HEK293 (cell line): ENCODE measurements around the gene WDR4.
"Not testable (repeated sequence)": the region's sequence is repeated elsewhere in the genome, so short reads cannot be mapped to it uniquely, and the experiment has no call there.

Experiments
- CTCF ChIA-PET: fragments of 350-600 bp; formaldehyde crosslinking; extraction: SDS; loops from one replicate; lab custom pipeline; 2021; ENCODE audit warnings: antibody characterized with exemption; lab: Yijun Ruan, JAX
- POLR2A ChIA-PET: fragments of 300-600 bp; formaldehyde crosslinking; extraction: SDS; loops from one replicate; lab custom pipeline; 2020; ENCODE audit warnings: antibody characterized with exemption, inconsistent platforms; lab: Yijun Ruan, JAX
- H3K27ac ChIP-seq: fragments of 200-500 bp; sonication (Bioruptor generic); 2 replicates; pipeline ENCODE4 v1.5.1; 2014; ENCODE audit warnings: low read depth, low read length, control low read depth, inconsistent platforms; ENCODE audit errors: extremely low read depth
- H3K36me3 ChIP-seq, 2 experiments: fragments of 200-500 bp in 1 of 2; sonication (Bioruptor generic) in 1 of 2; 1 replicate in 1 of 2; 2 replicates in 1 of 2; pipeline ENCODE4 v1.5.1; 2014 to 2017; ENCODE audit warnings: inconsistent platforms in 2 of 2, low read length in 2 of 2; ENCODE audit not compliant: control insufficient read depth in 2 of 2, insufficient read depth in 1 of 2
- H3K4me1 ChIP-seq: fragments of 200-500 bp; sonication (Bioruptor generic); 2 replicates; pipeline ENCODE4 v1.5.1; 2014; ENCODE audit warnings: mild to moderate bottlenecking, low read length, inconsistent platforms; ENCODE audit not compliant: control insufficient read depth, insufficient read depth
- H3K4me3 ChIP-seq: 2 replicates; pipeline ENCODE4 v1.5.1; 2011; ENCODE audit warnings: low read depth, mild to moderate bottlenecking, control low read depth, low read length, moderate library complexity
- H3K9me3 ChIP-seq: fragments of 200-500 bp; sonication (Bioruptor generic); 2 replicates; pipeline ENCODE4 v1.5.1; 2014; ENCODE audit warnings: low read depth, low read length, inconsistent platforms; ENCODE audit not compliant: control insufficient read depth, insufficient read depth
- FEZF1 ChIP-seq: fragments of 450-650 bp; formaldehyde crosslinking; IDR thresholded peaks from 2 replicates; pipeline ENCODE4 v1.5.1; 2016; ENCODE audit warnings: missing biosample characterization, missing genetic modification characterization
- GLI2 ChIP-seq: fragments of 450-650 bp; formaldehyde crosslinking; IDR thresholded peaks from 2 replicates; pipeline ENCODE4; 2017; ENCODE audit warnings: missing biosample characterization, missing genetic modification characterization, low read depth, borderline replicate concordance
- SCRT2 ChIP-seq: fragments of 450-650 bp; formaldehyde crosslinking; IDR thresholded peaks from 2 replicates; pipeline ENCODE4 v1.5.1; 2016; ENCODE audit warnings: missing biosample characterization, missing genetic modification characterization
- ZNF146 ChIP-seq: fragments of 450-650 bp; formaldehyde crosslinking; IDR thresholded peaks from 2 replicates; pipeline ENCODE4 v1.5.1; 2016; ENCODE audit warnings: missing biosample characterization, missing genetic modification characterization
- ZNF221 ChIP-seq: fragments of 450-650 bp; formaldehyde crosslinking; IDR thresholded peaks from 2 replicates; pipeline ENCODE4 v1.5.1; 2017; ENCODE audit warnings: missing biosample characterization, missing genetic modification characterization, borderline replicate concordance
- ZNF510 ChIP-seq: fragments of 450-650 bp; formaldehyde crosslinking; IDR thresholded peaks from 2 replicates; pipeline ENCODE4 v1.5.1; 2018; ENCODE audit warnings: mild to moderate bottlenecking, missing genetic modification characterization, missing biosample characterization; ENCODE audit not compliant: insufficient replicate concordance
- ZSCAN30 ChIP-seq: fragments of 450-650 bp; IDR thresholded peaks from 2 replicates; pipeline ENCODE4 v1.5.1; 2018; ENCODE audit warnings: missing biosample characterization, mild to moderate bottlenecking, missing genetic modification characterization, moderate library complexity
- TF ChIP-seq, protein P1 (sequence below): fragments of 450-650 bp; formaldehyde crosslinking; IDR thresholded peaks from 2 replicates; pipeline ENCODE4 v1.5.1; 2016; ENCODE audit warnings: missing biosample characterization, missing genetic modification characterization, borderline replicate concordance
- TF ChIP-seq, protein P2 (sequence below): fragments of 450-650 bp; formaldehyde crosslinking; IDR thresholded peaks from 2 replicates; pipeline ENCODE4 v1.5.1; 2017; ENCODE audit warnings: missing biosample characterization, mild to moderate bottlenecking, missing genetic modification characterization, moderate library complexity
- TF ChIP-seq, protein P3 (sequence below): fragments of 450-650 bp; formaldehyde crosslinking; IDR thresholded peaks from 2 replicates; pipeline ENCODE4 v1.5.1; 2016; ENCODE audit warnings: missing biosample characterization, missing genetic modification characterization

Gene WDR4

DNA sequence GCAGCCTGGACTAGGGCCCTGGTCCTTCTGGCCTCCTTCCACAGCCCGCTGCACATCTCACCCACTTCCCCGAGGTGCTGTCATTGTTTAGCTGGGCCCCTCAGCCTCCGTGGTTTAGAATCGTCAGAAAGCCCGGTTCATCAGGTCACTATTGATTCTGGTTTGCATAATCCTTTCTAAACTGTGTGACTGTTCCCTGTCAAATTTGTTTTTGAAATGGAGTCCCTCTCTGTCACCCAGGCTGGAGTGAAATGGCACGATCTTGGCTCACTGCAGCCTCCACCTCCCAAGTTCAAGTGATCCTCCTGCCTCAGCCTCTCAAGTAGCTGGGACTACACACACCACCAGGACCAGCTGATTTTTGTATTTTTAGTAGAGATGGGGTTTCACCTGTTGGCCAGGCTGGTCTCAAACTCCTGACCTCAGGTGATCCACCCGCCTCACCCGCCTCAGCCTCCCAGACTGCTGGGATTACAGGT is 41.1 kb downstream of the WDR4 start:
- CTCF ChIA-PET, H3K4me1 ChIP-seq, POLR2A ChIA-PET, H3K27ac ChIP-seq, H3K9me3 ChIP-seq, H3K4me3 ChIP-seq: not testable (repeated sequence)
- TF ChIP-seq SCRT2 (tag by site-specific recombination): 0 out of 2 replicates have a peak, but pooled peaks have one; percentile 10
- peaks cover 21 to 37% of the 10 kb centered on the region in 2 experiments for H3K36me3 ChIP-seq

DNA sequence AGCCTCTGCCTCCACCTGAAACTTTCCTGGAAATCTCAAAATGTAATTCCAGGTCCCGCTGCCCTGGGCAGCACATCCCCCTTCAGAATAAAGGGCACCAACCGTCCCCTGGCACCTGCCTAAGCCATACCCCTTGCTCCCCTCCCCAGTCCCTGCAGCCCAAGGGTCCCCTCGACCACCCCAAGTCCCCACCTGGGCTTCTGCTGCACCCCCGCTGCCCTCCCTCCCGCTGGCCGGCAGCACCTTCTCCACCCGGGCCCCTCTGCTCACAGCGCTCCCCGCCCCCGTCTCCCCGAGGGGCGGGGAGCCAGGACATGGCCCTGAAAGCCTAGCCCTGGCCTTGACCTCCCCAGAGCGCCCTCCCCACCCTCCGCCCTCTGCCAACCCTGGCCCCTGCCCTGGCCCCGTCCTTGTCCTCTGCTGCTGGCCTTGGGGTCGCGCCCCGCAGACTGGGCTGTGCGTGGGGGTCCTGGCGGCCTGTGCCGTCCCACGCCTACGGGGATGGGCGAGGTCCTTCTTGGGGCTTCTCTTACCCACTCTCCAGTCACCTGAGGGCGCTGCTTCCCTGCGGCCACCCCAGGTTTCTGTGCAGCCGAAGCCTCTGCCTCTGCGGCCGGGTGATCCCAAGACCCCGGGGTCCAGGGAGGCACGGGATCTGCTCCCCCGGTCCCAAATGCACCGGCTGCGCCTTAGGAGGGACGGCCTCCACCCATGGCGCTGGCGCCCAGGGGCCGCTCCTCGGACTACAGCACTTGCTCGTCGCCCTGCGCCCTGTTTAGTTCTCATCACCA is 41.7 kb downstream of the WDR4 start:
- H3K36me3 ChIP-seq: peaks cover 17 to 31% of the 10 kb centered on the region in 2 experiments; a peak in 2 of 3 replicates
- POLR2A ChIA-PET: no interaction called here
- H3K4me1 ChIP-seq: no peaks in the 10 kb centered on the region
- no peaks in the 10 kb centered on the region for H3K9me3 ChIP-seq
- no peak overlapping the region for H3K27ac ChIP-seq
- TF ChIP-seq FEZF1 (no peak), ZSCAN30 (no peak), ZNF510 (tag by site-specific recombination) (no peak), ZNF221 (no peak), GLI2 (tag by site-specific recombination) (no peak)
- TF ChIP-seq, protein P1, sequence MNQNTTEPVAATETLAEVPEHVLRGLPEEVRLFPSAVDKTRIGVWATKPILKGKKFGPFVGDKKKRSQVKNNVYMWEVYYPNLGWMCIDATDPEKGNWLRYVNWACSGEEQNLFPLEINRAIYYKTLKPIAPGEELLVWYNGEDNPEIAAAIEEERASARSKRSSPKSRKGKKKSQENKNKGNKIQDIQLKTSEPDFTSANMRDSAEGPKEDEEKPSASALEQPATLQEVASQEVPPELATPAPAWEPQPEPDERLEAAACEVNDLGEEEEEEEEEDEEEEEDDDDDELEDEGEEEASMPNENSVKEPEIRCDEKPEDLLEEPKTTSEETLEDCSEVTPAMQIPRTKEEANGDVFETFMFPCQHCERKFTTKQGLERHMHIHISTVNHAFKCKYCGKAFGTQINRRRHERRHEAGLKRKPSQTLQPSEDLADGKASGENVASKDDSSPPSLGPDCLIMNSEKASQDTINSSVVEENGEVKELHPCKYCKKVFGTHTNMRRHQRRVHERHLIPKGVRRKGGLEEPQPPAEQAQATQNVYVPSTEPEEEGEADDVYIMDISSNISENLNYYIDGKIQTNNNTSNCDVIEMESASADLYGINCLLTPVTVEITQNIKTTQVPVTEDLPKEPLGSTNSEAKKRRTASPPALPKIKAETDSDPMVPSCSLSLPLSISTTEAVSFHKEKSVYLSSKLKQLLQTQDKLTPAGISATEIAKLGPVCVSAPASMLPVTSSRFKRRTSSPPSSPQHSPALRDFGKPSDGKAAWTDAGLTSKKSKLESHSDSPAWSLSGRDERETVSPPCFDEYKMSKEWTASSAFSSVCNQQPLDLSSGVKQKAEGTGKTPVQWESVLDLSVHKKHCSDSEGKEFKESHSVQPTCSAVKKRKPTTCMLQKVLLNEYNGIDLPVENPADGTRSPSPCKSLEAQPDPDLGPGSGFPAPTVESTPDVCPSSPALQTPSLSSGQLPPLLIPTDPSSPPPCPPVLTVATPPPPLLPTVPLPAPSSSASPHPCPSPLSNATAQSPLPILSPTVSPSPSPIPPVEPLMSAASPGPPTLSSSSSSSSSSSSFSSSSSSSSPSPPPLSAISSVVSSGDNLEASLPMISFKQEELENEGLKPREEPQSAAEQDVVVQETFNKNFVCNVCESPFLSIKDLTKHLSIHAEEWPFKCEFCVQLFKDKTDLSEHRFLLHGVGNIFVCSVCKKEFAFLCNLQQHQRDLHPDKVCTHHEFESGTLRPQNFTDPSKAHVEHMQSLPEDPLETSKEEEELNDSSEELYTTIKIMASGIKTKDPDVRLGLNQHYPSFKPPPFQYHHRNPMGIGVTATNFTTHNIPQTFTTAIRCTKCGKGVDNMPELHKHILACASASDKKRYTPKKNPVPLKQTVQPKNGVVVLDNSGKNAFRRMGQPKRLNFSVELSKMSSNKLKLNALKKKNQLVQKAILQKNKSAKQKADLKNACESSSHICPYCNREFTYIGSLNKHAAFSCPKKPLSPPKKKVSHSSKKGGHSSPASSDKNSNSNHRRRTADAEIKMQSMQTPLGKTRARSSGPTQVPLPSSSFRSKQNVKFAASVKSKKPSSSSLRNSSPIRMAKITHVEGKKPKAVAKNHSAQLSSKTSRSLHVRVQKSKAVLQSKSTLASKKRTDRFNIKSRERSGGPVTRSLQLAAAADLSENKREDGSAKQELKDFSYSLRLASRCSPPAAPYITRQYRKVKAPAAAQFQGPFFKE (tag by site-specific recombination): no peak
- TF ChIP-seq, protein P2, sequence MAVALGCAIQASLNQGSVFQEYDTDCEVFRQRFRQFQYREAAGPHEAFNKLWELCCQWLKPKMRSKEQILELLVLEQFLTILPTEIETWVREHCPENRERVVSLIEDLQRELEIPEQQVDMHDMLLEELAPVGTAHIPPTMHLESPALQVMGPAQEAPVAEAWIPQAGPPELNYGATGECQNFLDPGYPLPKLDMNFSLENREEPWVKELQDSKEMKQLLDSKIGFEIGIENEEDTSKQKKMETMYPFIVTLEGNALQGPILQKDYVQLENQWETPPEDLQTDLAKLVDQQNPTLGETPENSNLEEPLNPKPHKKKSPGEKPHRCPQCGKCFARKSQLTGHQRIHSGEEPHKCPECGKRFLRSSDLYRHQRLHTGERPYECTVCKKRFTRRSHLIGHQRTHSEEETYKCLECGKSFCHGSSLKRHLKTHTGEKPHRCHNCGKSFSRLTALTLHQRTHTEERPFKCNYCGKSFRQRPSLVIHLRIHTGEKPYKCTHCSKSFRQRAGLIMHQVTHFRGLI: no peak
- CTCF ChIA-PET: no interaction called here
- H3K4me3 ChIP-seq: no peak overlapping the region

DNA sequence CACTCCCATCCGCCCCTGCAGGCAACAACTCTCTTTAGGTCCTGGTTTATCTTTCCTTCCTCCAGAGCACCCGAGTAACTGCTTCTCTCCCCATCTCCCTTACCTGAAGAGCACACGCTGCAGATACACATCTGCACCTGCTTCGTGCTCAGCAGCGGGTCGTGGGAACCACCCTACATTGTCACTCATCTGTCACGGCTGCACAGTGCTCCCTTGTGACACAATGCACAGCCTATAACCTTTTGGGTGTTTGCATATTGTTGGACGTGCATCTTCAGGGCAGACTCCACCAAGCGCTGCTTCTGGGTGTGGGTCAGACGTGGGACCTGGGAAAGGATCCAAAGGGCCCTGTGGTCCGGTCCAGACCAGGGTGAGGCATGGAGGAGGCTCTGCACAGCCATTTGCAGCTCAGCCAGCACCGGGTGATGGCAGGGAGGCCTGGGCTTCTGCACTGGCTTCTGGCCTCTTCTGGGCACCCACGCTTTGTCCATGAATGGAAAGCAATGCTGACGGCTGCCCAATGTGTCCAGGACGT is 42.5 kb downstream of the WDR4 start:
- Histone ChIP-seq H3K36me3 (peaks cover 17 to 26% of the 10 kb centered on the region in 2 experiments; a peak in 2 of 3 replicates), H3K27ac (no peak overlapping the region), H3K4me3 (no peak overlapping the region), H3K4me1 (no peaks in the 10 kb centered on the region), H3K9me3 (no peaks in the 10 kb centered on the region)
- ChIA-PET CTCF (interaction anchor here (0.6 to 1.4 kb wide), 2 partner anchors 15 to 19 kb away, joined by 3 to 4 read pairs; no protein-coding TSS in a partner anchor), POLR2A (no interaction called here)
- TF ChIP-seq, protein P3, sequence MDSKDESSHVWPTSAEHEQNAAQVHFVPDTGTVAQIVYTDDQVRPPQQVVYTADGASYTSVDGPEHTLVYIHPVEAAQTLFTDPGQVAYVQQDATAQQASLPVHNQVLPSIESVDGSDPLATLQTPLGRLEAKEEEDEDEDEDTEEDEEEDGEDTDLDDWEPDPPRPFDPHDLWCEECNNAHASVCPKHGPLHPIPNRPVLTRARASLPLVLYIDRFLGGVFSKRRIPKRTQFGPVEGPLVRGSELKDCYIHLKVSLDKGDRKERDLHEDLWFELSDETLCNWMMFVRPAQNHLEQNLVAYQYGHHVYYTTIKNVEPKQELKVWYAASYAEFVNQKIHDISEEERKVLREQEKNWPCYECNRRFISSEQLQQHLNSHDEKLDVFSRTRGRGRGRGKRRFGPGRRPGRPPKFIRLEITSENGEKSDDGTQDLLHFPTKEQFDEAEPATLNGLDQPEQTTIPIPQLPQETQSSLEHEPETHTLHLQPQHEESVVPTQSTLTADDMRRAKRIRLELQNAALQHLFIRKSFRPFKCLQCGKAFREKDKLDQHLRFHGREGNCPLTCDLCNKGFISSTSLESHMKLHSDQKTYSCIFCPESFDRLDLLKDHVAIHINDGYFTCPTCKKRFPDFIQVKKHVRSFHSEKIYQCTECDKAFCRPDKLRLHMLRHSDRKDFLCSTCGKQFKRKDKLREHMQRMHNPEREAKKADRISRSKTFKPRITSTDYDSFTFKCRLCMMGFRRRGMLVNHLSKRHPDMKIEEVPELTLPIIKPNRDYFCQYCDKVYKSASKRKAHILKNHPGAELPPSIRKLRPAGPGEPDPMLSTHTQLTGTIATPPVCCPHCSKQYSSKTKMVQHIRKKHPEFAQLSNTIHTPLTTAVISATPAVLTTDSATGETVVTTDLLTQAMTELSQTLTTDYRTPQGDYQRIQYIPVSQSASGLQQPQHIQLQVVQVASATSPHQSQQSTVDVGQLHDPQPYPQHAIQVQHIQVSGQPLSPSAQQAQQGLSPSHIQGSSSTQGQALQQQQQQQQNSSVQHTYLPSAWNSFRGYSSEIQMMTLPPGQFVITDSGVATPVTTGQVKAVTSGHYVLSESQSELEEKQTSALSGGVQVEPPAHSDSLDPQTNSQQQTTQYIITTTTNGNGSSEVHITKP (tag by site-specific recombination): peak; percentile 22; the same call in 1 of the 2 replicates
- TF ChIP-seq ZNF146: no peak
